GM10266 (cell line): ENCODE results near the gene SMG6.
A peak's percentile ranks its signal among the peaks of the same experiment; 100 is the strongest.

Experiments
- DNase-seq: peaks from one replicate; pipeline ENCODE4 v3.0.0; 2012; ENCODE audit errors: extremely low spot score
- TF ChIP-seq, protein P1 (sequence below): IDR thresholded peaks from 2 replicates; pipeline ENCODE4 v1.5.1; 2012; ENCODE audit warnings: mild to moderate bottlenecking, low read depth; ENCODE audit not compliant: control insufficient read depth, insufficient read depth; ENCODE audit errors: missing control alignments

SMG6 gene

DNA sequence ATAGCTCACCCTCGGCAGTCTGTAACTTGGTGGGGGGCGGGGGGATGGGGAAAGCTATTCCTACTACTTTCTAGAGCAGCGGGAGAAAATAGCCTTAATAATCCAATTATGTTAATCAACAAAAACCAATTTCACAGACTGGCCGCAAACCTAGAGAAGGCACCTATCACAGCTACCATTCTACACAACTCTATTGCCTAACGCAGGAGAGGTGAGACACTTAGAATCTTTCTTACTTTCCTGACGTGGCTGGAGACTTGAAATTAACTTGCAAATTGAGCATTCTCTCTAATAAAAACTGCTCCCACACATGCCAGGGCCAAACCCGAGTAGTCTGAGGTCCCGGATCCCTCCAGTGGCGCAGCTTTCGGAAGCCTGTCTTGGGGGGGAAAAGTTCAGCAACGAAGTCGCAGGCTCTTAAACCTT lies 794 bp downstream of the SMG6 start:
- TF ChIP-seq, protein P1, sequence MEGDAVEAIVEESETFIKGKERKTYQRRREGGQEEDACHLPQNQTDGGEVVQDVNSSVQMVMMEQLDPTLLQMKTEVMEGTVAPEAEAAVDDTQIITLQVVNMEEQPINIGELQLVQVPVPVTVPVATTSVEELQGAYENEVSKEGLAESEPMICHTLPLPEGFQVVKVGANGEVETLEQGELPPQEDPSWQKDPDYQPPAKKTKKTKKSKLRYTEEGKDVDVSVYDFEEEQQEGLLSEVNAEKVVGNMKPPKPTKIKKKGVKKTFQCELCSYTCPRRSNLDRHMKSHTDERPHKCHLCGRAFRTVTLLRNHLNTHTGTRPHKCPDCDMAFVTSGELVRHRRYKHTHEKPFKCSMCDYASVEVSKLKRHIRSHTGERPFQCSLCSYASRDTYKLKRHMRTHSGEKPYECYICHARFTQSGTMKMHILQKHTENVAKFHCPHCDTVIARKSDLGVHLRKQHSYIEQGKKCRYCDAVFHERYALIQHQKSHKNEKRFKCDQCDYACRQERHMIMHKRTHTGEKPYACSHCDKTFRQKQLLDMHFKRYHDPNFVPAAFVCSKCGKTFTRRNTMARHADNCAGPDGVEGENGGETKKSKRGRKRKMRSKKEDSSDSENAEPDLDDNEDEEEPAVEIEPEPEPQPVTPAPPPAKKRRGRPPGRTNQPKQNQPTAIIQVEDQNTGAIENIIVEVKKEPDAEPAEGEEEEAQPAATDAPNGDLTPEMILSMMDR: no peak
- peak; percentile 28 for DNase-seq

DNA sequence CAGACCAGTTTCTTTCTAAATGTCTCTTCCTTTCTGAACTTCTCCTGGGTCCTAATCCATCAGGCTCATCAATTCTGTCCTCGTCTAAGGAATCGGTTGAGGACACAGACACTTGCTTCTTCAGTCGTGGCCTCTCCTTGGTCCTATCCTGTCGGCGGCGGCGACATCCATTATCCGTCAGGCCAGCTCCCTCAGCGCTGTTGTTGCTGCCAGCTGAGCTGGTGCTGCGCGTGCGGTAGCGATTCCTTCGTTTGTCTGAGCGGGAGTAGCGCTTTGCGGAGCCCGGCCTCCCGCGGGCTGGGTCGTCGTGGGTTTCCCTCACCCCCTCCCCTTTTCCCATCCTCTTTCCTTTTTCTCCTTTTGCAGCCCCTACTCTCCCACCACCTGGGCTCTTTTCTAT lies 3.8 kb downstream of the SMG6 start:
- TF ChIP-seq, protein P1: no peak
- DNase-seq: no peak

DNA sequence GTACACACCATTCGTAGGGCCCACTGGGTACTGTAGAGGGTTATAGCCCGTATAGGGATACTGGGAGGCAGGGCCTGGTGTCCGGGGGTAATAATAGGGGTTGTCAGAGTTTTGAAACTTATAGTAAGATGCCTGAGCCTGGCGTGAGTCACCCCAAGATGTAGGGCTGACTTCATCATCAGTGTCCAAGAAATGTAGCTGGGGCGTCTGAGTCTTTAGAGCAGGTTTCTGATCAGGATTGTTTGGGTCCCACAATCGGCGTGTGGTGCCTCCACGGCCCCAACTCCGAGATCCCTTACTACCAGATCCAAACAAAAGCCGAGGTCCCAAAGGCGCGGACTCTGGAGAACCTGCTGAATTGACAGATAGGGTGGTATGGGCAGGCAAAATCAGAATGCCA lies 4.4 kb downstream of the SMG6 start:
- TF ChIP-seq, protein P1: no peak
- DNase-seq: no peak

DNA sequence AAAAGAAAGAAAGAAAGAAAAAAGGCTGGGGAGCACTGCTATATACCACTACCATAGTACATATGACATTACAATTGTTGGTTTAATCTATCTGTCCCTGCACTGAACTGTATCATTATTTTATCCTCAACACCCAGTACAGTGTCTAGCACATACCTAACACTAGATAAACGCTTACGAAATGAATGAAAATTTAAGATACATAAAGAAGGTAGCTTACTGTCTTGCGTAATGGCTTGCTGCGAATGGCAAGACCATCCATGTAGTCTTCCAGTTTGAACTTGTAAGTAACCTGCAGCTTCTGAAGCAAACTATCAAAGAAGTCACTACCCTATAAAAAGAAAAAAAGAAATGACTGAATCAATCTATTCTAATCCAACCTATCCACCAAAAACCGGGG lies 6.6 kb downstream of the SMG6 start:
- TF ChIP-seq, protein P1: no peak
- DNase-seq: no peak

DNA sequence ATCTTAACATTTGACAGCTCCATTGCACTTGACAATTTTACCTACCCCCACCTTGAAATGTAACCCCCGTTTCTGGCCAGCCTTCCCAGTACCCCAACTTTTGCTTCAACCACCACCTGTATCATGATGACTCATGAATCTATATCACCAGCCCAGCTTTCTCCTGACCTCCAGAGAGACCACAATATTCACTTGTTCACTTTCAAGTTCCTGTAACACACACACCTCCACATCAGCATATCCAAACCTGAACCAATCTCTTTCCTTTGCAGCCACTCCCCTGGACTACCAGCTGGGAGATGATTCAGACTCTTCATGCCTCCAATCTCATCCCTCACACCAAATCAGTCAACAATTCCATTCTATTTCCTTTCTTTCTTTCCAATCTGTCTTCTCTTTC lies 8.0 kb downstream of the SMG6 start:
- DNase-seq: no peak
- TF ChIP-seq, protein P1: no peak

DNA sequence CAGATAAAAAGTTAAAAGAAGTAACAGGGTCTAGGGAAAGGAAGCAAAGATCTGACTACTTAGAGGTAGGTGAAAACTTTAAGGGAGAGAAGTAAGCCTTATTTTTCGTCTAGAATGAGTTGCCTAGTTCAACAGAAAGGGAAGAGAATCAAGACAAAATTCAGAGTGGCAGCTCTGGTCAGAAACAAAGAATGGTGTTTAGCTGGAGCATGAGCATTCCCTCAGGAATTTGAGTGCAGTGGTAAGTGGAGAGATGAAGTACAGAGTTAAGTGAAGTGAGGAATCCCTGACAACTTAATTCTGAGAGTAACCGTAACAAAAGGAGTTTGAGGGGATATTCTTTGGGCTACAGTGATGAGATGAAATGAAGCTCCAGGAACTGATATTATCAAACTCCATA lies 11.5 kb downstream of the SMG6 start:
- TF ChIP-seq, protein P1: no peak
- no peak for DNase-seq

DNA sequence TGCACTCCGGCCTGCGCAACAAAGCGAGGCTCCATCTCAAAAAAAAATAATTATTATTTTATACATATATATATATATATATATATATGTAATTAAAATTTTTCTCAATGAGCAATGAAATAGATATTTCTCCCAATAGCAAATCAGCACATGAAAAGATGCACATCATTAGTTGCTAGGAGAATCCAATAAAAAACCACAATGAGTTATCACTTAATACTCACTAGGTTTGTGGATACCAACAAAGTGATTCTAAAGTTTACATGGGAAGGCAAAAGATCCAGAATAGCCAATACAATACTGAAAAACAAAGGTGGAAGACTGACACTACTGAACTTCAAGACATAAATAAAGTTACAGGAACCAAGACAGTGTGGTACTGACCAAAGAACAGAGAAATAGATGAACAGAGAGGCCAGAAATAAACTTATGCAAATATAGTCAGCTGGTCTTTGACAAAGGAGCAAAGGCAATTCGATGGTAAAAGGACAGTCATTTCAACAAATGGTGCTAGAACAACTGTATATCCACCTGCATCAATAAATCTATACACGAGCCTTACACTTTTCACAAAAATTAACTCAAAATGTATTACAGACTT lies 13.6 kb downstream of the SMG6 start:
- TF ChIP-seq, protein P1: no peak
- no peak for DNase-seq
